Thyroid gland (tissue), 4 donors: ENCODE measurements around the gene DRAM1. TPM values are rescaled to one million over a fixed set of nuclear protein-coding genes. Genes with fewer than 3 reads are reported as not detected.

Experiments
- DNase-seq, 2 donors: peaks; one replicate each; pipeline ENCODE4 v3.0.0-alpha.2; 2019
- H3K27ac ChIP-seq, 3 donors: fragments of 200-600 bp; sonication (generic); 1 replicate in 2 of 3; 2 replicates in 1 of 3; pipeline ENCODE4 v1.5.1; 2016 to 2019; ENCODE audit warnings: mild to moderate bottlenecking in 1 of 3, moderate library complexity in 1 of 3
- H3K27me3 ChIP-seq: fragments of 200-600 bp; sonication (generic); one replicate; pipeline ENCODE4 v1.5.1; 2019
- H3K36me3 ChIP-seq, 2 donors: fragments of 200-600 bp; sonication (generic); one replicate each; pipeline ENCODE4 v1.5.1; 2016 to 2019
- H3K4me1 ChIP-seq, 2 donors: fragments of 200-600 bp; sonication (generic); one replicate each; pipeline ENCODE4 v1.5.1; 2017 to 2019
- H3K4me3 ChIP-seq, 3 donors: fragments of 200-600 bp; sonication (generic); replicated peaks in 1 of 3; 1 replicate in 2 of 3; 2 replicates in 1 of 3; pipeline ENCODE4 v1.5.1; 2016; ENCODE audit warnings: mild to moderate bottlenecking in 1 of 3
- H3K9me3 ChIP-seq: fragments of 200-600 bp; sonication (generic); one replicate; pipeline ENCODE4 v1.5.1; 2017
- POLR2A ChIP-seq, 2 donors: fragments of 450-650 bp; IDR thresholded peaks; one replicate each; pipeline ENCODE4 v1.6.1; 2017; ENCODE audit warnings: antibody characterized with exemption in 2 of 2, mild to moderate bottlenecking in 2 of 2, moderate library complexity in 1 of 2
- WGBS, 2 donors: methylation state at CpG; one replicate each; pipeline ENCODE4 v1.1.5; 2017; 5-methylcytosine and 5-hydroxymethylcytosine counted together
- intact Hi-C: fragments of 100-400 bp; cut with DNase I; formaldehyde crosslinking; loops from one replicate; pipeline ENCODE4 v1.15.1; 2023
- total RNA-seq, 4 donors: library from RNA; depleted of rRNA; stranded (reverse); fragments of >200 nt; gene quantifications; one replicate each; pipeline ENCODE4 v1.2.3, GENCODE V29; 2016
- TF ChIP-seq, protein P1 (sequence below), 6 experiments: fragments of 200-600 bp in 3 of 6; fragments of 450-650 bp in 3 of 6; sonication (generic) in 3 of 6; IDR thresholded peaks; one replicate each; pipeline ENCODE4 v1.5.1; 2016 to 2019; ENCODE audit warnings: antibody characterized with exemption in 6 of 6, mild to moderate bottlenecking in 2 of 6, inconsistent platforms in 1 of 6, moderate library complexity in 1 of 6

The DRAM1 gene
- total RNA-seq, 4 donors from 2014 or later, result 7.8 to 31.0 (median 14.1) TPM

DNA sequence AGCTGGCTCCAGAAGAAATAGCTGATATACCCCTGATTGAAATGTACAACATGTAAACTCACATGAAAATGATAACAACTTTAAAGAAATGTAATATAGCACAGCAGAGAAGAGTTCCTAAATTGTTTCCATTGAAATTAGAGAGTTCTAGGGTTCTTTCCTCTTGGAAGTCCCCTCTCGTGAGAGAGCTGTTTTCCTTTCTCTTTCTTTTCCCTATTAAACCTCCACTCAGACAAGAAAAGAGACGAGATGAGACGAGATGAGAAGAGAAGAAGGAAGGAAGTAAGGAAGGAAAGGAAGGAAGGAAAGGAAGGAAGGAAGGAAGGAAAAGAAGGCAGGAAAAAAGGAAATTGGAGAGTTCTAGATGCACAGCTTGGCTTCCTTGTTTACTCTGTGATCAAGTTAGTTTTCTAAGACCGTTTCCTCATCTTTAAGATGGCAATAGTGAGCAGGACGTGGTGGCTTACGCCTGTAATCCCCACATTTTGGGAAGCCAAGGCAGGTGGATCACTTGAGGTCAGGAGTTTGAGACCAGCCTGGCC lies 11.9 kb downstream of the DRAM1 start:
- Histone ChIP-seq H3K27ac (no peak overlapping the region), H3K27me3 (no peaks in the 10 kb centered on the region), H3K4me1 (peaks cover 5 to 9% of the 10 kb centered on the region in 2 donors), H3K4me3 (no peak overlapping the region), H3K9me3 (no peaks in the 10 kb centered on the region), H3K36me3 (no peaks in the 10 kb centered on the region)
- intact Hi-C loops, result no loop called here
- no peak for TF ChIP-seq POLR2A (IDR thresholded peaks at IDR 0.05)
- TF ChIP-seq, protein P1, sequence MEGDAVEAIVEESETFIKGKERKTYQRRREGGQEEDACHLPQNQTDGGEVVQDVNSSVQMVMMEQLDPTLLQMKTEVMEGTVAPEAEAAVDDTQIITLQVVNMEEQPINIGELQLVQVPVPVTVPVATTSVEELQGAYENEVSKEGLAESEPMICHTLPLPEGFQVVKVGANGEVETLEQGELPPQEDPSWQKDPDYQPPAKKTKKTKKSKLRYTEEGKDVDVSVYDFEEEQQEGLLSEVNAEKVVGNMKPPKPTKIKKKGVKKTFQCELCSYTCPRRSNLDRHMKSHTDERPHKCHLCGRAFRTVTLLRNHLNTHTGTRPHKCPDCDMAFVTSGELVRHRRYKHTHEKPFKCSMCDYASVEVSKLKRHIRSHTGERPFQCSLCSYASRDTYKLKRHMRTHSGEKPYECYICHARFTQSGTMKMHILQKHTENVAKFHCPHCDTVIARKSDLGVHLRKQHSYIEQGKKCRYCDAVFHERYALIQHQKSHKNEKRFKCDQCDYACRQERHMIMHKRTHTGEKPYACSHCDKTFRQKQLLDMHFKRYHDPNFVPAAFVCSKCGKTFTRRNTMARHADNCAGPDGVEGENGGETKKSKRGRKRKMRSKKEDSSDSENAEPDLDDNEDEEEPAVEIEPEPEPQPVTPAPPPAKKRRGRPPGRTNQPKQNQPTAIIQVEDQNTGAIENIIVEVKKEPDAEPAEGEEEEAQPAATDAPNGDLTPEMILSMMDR (IDR thresholded peaks at IDR 0.05), result no peak
- no peak for DNase-seq
- 73 to 77% methylated on average over 6 of the region's 6 CpGs for WGBS, 2 donors

DNA sequence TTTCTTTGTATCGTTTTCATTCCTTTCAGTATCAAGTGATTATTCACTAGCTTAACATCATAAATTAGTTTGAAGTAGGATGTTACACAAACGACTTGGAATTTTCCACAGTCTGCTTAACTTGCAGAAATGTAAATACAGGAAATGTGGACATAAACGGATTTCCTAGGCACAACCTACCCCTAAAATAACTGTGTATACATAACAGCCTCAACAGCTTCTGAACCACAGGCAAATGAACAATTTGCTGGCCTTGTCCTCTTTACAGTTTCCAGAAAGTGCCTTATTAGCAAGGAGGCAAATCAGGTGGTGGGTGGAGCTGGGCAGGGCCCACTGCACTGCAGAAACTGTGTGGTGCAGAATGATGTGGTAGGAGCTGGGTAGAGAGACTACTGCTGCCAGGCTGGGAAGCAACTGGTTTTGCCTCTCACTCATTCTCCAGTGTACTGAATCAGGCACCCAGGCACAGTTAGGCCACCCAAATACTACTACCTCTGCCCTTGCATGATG lies 14.1 kb downstream of the DRAM1 start:
- Histone ChIP-seq H3K27me3 (no peaks in the 10 kb centered on the region), H3K9me3 (no peaks in the 10 kb centered on the region), H3K36me3 (no peaks in the 10 kb centered on the region), H3K4me1 (peaks cover 5 to 9% of the 10 kb centered on the region in 2 donors), H3K4me3 (no peak overlapping the region), H3K27ac (peak overlapping the region in 1 of 3 donors; percentile 24)
- peak; percentile 10 to 16 for DNase-seq
- TF ChIP-seq, protein P1 (IDR thresholded peaks at IDR 0.05), result no peak
- peak in 1 of 2 donors; percentile 19 for TF ChIP-seq POLR2A (IDR thresholded peaks at IDR 0.05)
- 20 to 21% methylated on average over 3 of the region's 3 CpGs for WGBS, 2 donors
- intact Hi-C loops, result no loop called here

DNA sequence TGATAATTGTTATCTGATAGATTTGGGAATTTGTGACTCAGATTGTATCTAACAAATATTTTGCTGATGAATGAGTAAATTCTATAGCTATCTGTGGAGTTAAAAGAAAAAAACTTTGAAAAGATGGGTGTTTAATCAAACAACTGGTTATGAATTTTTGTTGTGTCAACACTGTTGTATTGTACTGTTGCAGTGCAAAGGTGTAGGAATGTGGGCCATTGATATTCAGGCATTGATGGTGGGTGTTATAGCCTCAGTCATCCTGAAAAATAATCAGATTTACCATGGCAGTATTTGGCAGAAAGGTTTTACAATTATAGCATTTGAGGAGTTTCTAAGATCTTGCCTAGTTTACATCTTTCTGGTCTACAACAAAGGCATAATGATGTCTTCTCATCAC lies 15.4 kb downstream of the DRAM1 start:
- H3K9me3 ChIP-seq, result no peaks in the 10 kb centered on the region
- H3K36me3 ChIP-seq, result no peaks in the 10 kb centered on the region
- no peak for DNase-seq
- intact Hi-C loops, result no loop called here
- no peaks in the 10 kb centered on the region for H3K27me3 ChIP-seq
- peaks cover 5 to 9% of the 10 kb centered on the region in 2 donors for H3K4me1 ChIP-seq
- TF ChIP-seq POLR2A (IDR thresholded peaks at IDR 0.05), result no peak
- TF ChIP-seq, protein P1 (IDR thresholded peaks at IDR 0.05), result no peak
- H3K4me3 ChIP-seq, result no peak overlapping the region
- no peak overlapping the region for H3K27ac ChIP-seq

DNA sequence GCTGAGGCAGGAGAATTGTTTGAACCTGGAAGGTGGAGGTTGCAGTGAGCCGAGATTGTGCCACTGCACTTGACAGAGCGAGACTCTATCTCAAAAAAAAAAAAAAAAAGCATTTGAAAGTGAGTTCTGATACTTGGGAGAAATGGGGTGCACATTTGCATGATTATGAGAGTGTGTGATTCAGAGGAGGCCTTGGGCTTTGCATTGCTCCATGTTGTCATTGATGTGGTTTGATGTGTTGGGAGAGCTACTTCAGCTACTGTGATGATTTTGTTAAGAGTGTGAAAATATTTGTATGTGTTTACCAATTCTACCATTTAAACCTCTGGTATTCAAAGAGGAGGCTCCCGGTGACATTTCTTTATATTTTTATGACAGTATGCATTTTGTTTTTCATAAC lies 24.4 kb downstream of the DRAM1 start:
- 77 to 92% methylated on average over 3 of the region's 3 CpGs for WGBS, 2 donors

DNA sequence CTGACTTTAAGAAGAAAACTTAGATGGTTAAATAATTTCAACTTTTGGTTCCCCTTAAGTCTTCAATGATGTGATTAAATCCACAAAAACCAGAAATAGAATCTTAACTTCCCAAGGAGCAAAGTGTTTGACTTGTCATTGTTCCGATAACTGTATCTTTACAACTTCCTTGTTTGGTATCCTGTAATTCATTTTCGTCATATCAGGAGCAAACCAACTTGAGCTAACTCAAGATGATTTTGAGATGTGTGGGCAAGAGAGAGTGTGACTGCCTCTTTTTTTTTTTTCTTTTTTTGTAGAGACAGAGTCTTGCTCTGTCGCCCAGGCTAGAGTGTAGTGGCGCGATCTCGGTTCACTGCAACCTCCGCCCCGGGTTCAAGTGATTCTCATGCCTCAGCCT lies 25.3 kb downstream of the DRAM1 start:
- H3K27me3 ChIP-seq, result no peaks in the 10 kb centered on the region
- no peak for TF ChIP-seq POLR2A (IDR thresholded peaks at IDR 0.05)
- TF ChIP-seq, protein P1 (IDR thresholded peaks at IDR 0.05), result no peak
- H3K4me1 ChIP-seq, result no peaks in the 10 kb centered on the region
- intact Hi-C loops, result no loop called here
- no peak overlapping the region for H3K27ac ChIP-seq
- WGBS, 2 donors, result 83 to 88% methylated on average over 8 of the region's 8 CpGs
- no peak for DNase-seq
- no peak overlapping the region for H3K4me3 ChIP-seq
- H3K9me3 ChIP-seq, result no peaks in the 10 kb centered on the region
- H3K36me3 ChIP-seq, result no peaks in the 10 kb centered on the region

More for the DNA sequence above, 24.4 kb downstream of the DRAM1 start:
- Histone ChIP-seq H3K27ac (no peak overlapping the region), H3K36me3 (no peaks in the 10 kb centered on the region), H3K9me3 (no peaks in the 10 kb centered on the region), H3K4me3 (no peak overlapping the region), H3K27me3 (no peaks in the 10 kb centered on the region), H3K4me1 (no peaks in the 10 kb centered on the region)
- DNase-seq, result no peak
- no peak for TF ChIP-seq POLR2A (IDR thresholded peaks at IDR 0.05)
- TF ChIP-seq, protein P1 (IDR thresholded peaks at IDR 0.05), result no peak
- intact Hi-C loops, result no loop called here
